ENCODE measurements around the gene CCDC83.

CCDC83 gene

DNA sequence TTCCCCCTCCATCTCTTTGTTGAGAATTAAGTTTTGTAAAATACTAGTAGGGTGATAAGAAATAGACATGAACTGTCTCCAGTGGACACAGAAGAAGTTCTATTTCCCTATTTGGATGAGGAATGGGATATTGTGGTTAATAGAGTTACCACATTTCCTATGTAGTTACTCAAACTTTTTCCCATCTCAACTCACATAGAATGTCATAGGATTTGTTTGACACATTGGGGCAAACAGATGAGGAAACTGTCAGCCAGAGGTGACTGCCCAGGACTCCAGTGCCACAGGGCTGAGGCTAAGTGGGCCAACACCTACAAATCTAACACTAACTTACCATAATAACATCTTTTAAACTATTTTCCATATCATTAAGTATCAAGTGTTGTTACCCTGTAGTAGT lies 58.3 kb downstream of the CCDC83 start (continued):
- TF ChIP-seq ZNF146 (tag by site-specific recombination; IDR thresholded peaks at IDR 0.05) (no peak), ZNF112 (tag by site-specific recombination; IDR thresholded peaks at IDR 0.05) (no peak), ZNF677 (tag by site-specific recombination; IDR thresholded peaks at IDR 0.05) (no peak), ZNF132 (tag by site-specific recombination; IDR thresholded peaks at IDR 0.05; ENCODE audit: borderline replicate concordance) (no peak)

DNA sequence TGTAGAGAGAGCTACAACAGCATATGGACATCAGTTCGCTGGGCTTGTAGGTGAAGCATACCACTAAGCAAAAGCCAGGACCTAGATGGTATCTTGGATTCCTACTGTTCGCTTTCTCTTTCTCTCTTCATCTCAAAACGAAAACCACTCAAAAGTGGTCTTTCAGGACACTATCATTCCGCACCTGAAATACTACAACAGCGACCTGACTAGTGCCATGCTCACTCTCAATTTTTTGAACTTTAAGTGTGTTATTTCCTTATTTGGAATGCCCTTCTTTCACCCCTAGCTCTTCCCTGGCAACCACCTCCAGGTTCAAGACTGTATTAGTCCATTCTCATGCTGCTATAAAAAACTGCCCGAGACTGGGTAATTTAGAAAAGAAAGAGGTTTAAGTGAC lies 59.2 kb downstream of the CCDC83 start:
- no peaks in the 10 kb centered on the region for H3K9me3 ChIP-seq (ENCODE audit: control insufficient read depth, insufficient read depth, low read depth, low read length)
- no peak overlapping the region for H3K27ac ChIP-seq (ENCODE audit: extremely low read depth, low read depth, low read length)
- H3K4me1 ChIP-seq (ENCODE audit: control insufficient read depth, insufficient read depth, low read length) = no peaks in the 10 kb centered on the region
- no peak overlapping the region for H3K4me3 ChIP-seq (ENCODE audit: low read depth, low read length)
- TF ChIP-seq ZBTB20 (tag by site-specific recombination; IDR thresholded peaks at IDR 0.05) = no peak
- TF ChIP-seq, protein P1, sequence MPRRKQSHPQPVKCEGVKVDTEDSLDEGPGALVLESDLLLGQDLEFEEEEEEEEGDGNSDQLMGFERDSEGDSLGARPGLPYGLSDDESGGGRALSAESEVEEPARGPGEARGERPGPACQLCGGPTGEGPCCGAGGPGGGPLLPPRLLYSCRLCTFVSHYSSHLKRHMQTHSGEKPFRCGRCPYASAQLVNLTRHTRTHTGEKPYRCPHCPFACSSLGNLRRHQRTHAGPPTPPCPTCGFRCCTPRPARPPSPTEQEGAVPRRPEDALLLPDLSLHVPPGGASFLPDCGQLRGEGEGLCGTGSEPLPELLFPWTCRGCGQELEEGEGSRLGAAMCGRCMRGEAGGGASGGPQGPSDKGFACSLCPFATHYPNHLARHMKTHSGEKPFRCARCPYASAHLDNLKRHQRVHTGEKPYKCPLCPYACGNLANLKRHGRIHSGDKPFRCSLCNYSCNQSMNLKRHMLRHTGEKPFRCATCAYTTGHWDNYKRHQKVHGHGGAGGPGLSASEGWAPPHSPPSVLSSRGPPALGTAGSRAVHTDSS (tag by site-specific recombination; IDR thresholded peaks at IDR 0.05) = no peak
- TF ChIP-seq ZNF2 (tag by site-specific recombination; IDR thresholded peaks at IDR 0.05) = no peak
- TF ChIP-seq, protein P2, sequence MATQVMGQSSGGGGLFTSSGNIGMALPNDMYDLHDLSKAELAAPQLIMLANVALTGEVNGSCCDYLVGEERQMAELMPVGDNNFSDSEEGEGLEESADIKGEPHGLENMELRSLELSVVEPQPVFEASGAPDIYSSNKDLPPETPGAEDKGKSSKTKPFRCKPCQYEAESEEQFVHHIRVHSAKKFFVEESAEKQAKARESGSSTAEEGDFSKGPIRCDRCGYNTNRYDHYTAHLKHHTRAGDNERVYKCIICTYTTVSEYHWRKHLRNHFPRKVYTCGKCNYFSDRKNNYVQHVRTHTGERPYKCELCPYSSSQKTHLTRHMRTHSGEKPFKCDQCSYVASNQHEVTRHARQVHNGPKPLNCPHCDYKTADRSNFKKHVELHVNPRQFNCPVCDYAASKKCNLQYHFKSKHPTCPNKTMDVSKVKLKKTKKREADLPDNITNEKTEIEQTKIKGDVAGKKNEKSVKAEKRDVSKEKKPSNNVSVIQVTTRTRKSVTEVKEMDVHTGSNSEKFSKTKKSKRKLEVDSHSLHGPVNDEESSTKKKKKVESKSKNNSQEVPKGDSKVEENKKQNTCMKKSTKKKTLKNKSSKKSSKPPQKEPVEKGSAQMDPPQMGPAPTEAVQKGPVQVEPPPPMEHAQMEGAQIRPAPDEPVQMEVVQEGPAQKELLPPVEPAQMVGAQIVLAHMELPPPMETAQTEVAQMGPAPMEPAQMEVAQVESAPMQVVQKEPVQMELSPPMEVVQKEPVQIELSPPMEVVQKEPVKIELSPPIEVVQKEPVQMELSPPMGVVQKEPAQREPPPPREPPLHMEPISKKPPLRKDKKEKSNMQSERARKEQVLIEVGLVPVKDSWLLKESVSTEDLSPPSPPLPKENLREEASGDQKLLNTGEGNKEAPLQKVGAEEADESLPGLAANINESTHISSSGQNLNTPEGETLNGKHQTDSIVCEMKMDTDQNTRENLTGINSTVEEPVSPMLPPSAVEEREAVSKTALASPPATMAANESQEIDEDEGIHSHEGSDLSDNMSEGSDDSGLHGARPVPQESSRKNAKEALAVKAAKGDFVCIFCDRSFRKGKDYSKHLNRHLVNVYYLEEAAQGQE (tag by site-specific recombination; IDR thresholded peaks at IDR 0.05) = no peak
- TF ChIP-seq GLI4 (tag by site-specific recombination; IDR thresholded peaks at IDR 0.05) = no peak
- no peak for TF ChIP-seq ZNF157 (tag by site-specific recombination; IDR thresholded peaks at IDR 0.05)
- TF ChIP-seq, protein P3, sequence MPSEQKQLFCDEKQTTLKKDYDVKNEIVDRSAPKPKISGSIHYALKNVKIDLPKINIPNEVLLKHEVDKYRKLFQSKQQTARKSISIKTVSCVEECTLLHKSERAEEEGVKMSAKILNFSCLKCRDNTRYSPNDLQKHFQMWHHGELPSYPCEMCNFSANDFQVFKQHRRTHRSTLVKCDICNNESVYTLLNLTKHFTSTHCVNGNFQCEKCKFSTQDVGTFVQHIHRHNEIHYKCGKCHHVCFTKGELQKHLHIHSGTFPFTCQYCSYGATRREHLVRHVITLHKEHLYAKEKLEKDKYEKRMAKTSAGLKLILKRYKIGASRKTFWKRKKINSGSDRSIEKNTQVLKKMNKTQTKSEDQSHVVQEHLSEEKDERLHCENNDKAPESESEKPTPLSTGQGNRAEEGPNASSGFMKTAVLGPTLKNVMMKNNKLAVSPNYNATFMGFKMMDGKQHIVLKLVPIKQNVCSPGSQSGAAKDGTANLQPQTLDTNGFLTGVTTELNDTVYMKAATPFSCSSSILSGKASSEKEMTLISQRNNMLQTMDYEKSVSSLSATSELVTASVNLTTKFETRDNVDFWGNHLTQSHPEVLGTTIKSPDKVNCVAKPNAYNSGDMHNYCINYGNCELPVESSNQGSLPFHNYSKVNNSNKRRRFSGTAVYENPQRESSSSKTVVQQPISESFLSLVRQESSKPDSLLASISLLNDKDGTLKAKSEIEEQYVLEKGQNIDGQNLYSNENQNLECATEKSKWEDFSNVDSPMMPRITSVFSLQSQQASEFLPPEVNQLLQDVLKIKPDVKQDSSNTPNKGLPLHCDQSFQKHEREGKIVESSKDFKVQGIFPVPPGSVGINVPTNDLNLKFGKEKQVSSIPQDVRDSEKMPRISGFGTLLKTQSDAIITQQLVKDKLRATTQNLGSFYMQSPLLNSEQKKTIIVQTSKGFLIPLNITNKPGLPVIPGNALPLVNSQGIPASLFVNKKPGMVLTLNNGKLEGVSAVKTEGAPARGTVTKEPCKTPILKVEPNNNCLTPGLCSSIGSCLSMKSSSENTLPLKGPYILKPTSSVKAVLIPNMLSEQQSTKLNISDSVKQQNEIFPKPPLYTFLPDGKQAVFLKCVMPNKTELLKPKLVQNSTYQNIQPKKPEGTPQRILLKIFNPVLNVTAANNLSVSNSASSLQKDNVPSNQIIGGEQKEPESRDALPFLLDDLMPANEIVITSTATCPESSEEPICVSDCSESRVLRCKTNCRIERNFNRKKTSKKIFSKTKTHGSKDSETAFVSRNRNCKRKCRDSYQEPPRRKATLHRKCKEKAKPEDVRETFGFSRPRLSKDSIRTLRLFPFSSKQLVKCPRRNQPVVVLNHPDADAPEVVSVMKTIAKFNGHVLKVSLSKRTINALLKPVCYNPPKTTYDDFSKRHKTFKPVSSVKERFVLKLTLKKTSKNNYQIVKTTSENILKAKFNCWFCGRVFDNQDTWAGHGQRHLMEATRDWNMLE (tag by site-specific recombination; conservative IDR thresholded peaks at IDR 0.05; ENCODE audit: low read depth) = no peak
- TF ChIP-seq REPIN1 (tag by site-specific recombination; IDR thresholded peaks at IDR 0.05; ENCODE audit: low read depth) = no peak
- TF ChIP-seq, protein P4, sequence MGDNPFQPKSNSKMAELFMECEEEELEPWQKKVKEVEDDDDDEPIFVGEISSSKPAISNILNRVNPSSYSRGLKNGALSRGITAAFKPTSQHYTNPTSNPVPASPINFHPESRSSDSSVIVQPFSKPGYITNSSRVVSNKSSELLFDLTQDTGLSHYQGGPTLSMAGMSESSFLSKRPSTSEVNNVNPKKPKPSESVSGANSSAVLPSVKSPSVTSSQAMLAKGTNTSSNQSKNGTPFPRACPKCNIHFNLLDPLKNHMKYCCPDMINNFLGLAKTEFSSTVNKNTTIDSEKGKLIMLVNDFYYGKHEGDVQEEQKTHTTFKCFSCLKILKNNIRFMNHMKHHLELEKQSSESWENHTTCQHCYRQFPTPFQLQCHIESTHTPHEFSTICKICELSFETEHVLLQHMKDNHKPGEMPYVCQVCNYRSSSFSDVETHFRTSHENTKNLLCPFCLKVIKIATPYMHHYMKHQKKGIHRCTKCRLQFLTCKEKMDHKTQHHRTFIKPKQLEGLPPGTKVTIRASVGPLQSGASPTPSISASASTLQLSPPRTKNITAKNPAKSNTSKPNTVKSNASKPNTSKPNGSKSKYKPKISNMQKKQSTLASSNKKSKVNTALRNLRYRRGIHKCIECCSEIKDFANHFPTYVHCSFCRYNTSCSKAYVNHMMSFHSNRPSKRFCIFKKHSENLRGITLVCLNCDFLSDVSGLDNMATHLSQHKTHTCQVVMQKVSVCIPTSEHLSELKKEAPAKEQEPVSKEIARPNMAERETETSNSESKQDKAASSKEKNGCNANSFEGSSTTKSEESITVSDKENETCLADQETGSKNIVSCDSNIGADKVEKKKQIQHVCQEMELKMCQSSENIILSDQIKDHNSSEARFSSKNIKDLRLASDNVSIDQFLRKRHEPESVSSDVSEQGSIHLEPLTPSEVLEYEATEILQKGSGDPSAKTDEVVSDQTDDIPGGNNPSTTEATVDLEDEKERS (tag by site-specific recombination; IDR thresholded peaks at IDR 0.05) = no peak
- TF ChIP-seq ZFP41 (tag by site-specific recombination; IDR thresholded peaks at IDR 0.05; ENCODE audit: borderline replicate concordance) = no peak
- no peak for TF ChIP-seq MZF1 (tag by site-specific recombination; IDR thresholded peaks at IDR 0.05; ENCODE audit: borderline replicate concordance)
- TF ChIP-seq ZBTB48 (tag by site-specific recombination; IDR thresholded peaks at IDR 0.05) = no peak
- TF ChIP-seq ZNF747 (tag by site-specific recombination; IDR thresholded peaks at IDR 0.05) = no peak
- TF ChIP-seq ZNF140 (tag by site-specific recombination; IDR thresholded peaks at IDR 0.05) = no peak
- no peak for TF ChIP-seq BCL11A (tag by site-specific recombination; IDR thresholded peaks at IDR 0.05; ENCODE audit: low read depth)
- TF ChIP-seq ZNF37A (tag by site-specific recombination; IDR thresholded peaks at IDR 0.05) = no peak
- CTCF ChIA-PET = interaction anchor here (0.6 kb wide), 1 partner anchor 767 kb away, joined by 3 read pairs; no protein-coding TSS in a partner anchor
- no peaks in the 10 kb centered on the region for H3K36me3 ChIP-seq (ENCODE audit: control insufficient read depth in 2 of 2, insufficient read depth in 1 of 2, low read length in 2 of 2)
- POLR2A ChIA-PET = no interaction called here

All from HEK293 (cell line).